ENCODE results near the gene PDLIM3.

DNA sequence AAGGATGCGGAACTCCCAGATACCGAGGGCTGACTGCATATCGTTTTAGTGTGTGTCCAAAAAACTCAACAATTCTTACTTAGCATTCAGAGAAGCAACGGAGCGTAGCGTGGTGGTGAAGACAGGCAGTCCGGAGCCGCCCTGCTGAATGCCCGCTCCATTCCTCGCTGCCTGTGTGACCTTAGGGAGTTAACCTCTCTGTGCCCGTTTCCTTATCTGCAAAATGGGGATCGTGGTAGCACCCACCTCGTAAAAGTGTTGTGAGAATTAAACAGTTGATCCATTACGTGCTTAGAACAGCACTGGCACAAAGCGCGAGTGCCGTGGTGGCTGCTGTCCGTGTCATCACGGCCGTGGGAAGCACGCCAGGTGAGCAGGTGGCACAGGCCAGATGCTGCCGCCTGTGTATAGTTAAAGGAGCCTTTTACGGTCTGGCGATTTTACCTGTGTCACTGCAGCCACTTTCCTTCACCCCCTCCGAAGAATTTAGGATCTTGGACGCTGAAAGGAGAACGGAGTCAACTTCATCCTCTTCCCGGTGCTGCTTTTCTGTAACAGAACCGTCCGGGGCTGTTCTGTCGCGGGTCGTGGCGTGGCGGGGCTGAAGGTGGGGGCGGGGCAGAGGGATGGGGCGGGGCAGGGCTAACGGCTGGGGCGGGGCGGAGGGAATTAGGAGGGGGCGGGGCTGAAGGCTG is 64.7 kb downstream of the PDLIM3 start:
- TF ChIP-seq EZH2phosphoT487 (IDR thresholded peaks at IDR 0.05; ENCODE audit: low read depth, severe bottlenecking, unreplicated experiment) (no peak), EZH2 (IDR thresholded peaks at IDR 0.05; ENCODE audit: borderline replicate concordance) (no peak)
- TF ChIP-seq, protein P1, sequence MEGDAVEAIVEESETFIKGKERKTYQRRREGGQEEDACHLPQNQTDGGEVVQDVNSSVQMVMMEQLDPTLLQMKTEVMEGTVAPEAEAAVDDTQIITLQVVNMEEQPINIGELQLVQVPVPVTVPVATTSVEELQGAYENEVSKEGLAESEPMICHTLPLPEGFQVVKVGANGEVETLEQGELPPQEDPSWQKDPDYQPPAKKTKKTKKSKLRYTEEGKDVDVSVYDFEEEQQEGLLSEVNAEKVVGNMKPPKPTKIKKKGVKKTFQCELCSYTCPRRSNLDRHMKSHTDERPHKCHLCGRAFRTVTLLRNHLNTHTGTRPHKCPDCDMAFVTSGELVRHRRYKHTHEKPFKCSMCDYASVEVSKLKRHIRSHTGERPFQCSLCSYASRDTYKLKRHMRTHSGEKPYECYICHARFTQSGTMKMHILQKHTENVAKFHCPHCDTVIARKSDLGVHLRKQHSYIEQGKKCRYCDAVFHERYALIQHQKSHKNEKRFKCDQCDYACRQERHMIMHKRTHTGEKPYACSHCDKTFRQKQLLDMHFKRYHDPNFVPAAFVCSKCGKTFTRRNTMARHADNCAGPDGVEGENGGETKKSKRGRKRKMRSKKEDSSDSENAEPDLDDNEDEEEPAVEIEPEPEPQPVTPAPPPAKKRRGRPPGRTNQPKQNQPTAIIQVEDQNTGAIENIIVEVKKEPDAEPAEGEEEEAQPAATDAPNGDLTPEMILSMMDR (IDR thresholded peaks at IDR 0.05; ENCODE audit: poor library complexity) = no peak

Data from hepatocyte (in vitro differentiated cells).